Fibroblast of lung (primary cell): ENCODE measurements around the gene SGCD. TPM values are rescaled to one million over a fixed set of nuclear protein-coding genes. Genes with fewer than 3 reads are reported as not detected.

Source experiments
- DNase-seq, 2 donors: peaks; one replicate each; pipeline versions ENCODE4 v3.0.0 to v3.0.0-alpha.2; 2010; ENCODE audit warnings: low read depth in 2 of 2
- H2AFZ ChIP-seq: 2 replicates; pipeline ENCODE4 v1.5.1; 2012; ENCODE audit warnings: low read length, control low read depth, inconsistent platforms
- H3K27ac ChIP-seq: 2 replicates; pipeline ENCODE4 v1.5.1; 2011; ENCODE audit warnings: low read length, control low read depth; ENCODE audit not compliant: insufficient read depth
- H3K27me3 ChIP-seq: 2 replicates; pipeline ENCODE4 v1.5.1; 2011; ENCODE audit warnings: mild to moderate bottlenecking, low read length; ENCODE audit not compliant: control insufficient read depth, insufficient read depth
- H3K36me3 ChIP-seq: 2 replicates; pipeline ENCODE4 v1.5.1; 2011; ENCODE audit warnings: low read length; ENCODE audit not compliant: control insufficient read depth, insufficient read depth
- H3K4me1 ChIP-seq: 2 replicates; pipeline ENCODE4 v1.5.1; 2011; ENCODE audit warnings: low read length; ENCODE audit not compliant: control insufficient read depth, insufficient read depth; ENCODE audit errors: extremely low read depth
- H3K4me2 ChIP-seq: 2 replicates; pipeline ENCODE4 v1.5.1; 2011; ENCODE audit warnings: low read length, control low read depth; ENCODE audit not compliant: insufficient read depth; ENCODE audit errors: extremely low read depth
- H3K4me3 ChIP-seq, 4 experiments: fragments of 200-600 bp in 1 of 4; sonication (generic) in 1 of 4; replicated peaks in 1 of 4; 2 replicates each; pipeline ENCODE4 v1.5.1; 2011 to 2016; ENCODE audit warnings: low read length in 4 of 4, low read depth in 3 of 4, mild to moderate bottlenecking in 3 of 4, control low read depth in 2 of 4, inconsistent platforms in 1 of 4, mixed read lengths in 1 of 4; ENCODE audit not compliant: insufficient read depth in 1 of 4; ENCODE audit errors: control extremely low read depth in 1 of 4
- H3K79me2 ChIP-seq: 2 replicates; pipeline ENCODE4 v1.5.1; 2012; ENCODE audit warnings: mild to moderate bottlenecking, low read length, inconsistent platforms; ENCODE audit not compliant: control insufficient read depth, insufficient read depth
- H3K9ac ChIP-seq: 2 replicates; pipeline ENCODE4 v1.5.1; 2011; ENCODE audit warnings: mild to moderate bottlenecking, low read length, control low read depth; ENCODE audit not compliant: insufficient read depth
- H3K9me3 ChIP-seq: 2 replicates; pipeline ENCODE4 v1.5.1; 2012; ENCODE audit warnings: low read depth, low read length; ENCODE audit not compliant: control insufficient read depth, insufficient read depth
- H4K20me1 ChIP-seq: 2 replicates; pipeline ENCODE4 v1.5.1; 2011; ENCODE audit warnings: low read length; ENCODE audit not compliant: control insufficient read depth, insufficient read depth; ENCODE audit errors: extremely low read depth
- CTCF ChIP-seq, 2 donors: IDR thresholded peaks in 1 of 2; conservative IDR thresholded peaks in 1 of 2; 1 replicate in 1 of 2; 2 replicates in 1 of 2; pipeline ENCODE4 v1.5.1; 2011 to 2012; ENCODE audit warnings: low read length in 2 of 2, control low read depth in 1 of 2, inconsistent platforms in 1 of 2, low read depth in 1 of 2, mild to moderate bottlenecking in 1 of 2
- EZH2 ChIP-seq: IDR thresholded peaks from 2 replicates; pipeline ENCODE4 v1.5.1; 2012; ENCODE audit warnings: low read length, control low read depth, mild to moderate bottlenecking; ENCODE audit errors: missing control alignments
- polyA plus RNA-seq, 2 donors: library from polyadenylated mRNA; depleted of rRNA in 1 of 2; stranded (reverse) in 1 of 2; unstranded in 1 of 2; fragments of >200 nt; gene quantifications; 2 replicates each; pipeline ENCODE4 v1.2.1, GENCODE V29; 2011 to 2012; ENCODE audit warnings: missing spikeins in 1 of 2
- total RNA-seq: library from RNA; depleted of rRNA; stranded (reverse); fragments of >200 nt; gene quantifications from 2 replicates; pipeline ENCODE4 v1.2.1, GENCODE V29; 2014

Gene SGCD
- total and polyA plus RNA-seq, 2 donors (not counting 1 experiment from before 2014, with no cell fraction given) = 13.3 to 67.5 TPM

GRCh38 chr5:156459812-156460385 lies 132.9 kb downstream of the SGCD start:
- Histone ChIP-seq H3K79me2 (no peaks in the 10 kb centered on the region), H2AFZ (no peak overlapping the region), H3K9me3 (no peaks in the 10 kb centered on the region), H3K36me3 (no peaks in the 10 kb centered on the region), H4K20me1 (no peaks in the 10 kb centered on the region), H3K4me1 (no peaks in the 10 kb centered on the region), H3K27me3 (no peaks in the 10 kb centered on the region), H3K27ac (no peak overlapping the region), H3K4me2 (no peak overlapping the region), H3K4me3 (no peak overlapping the region), H3K9ac (no peak overlapping the region)
- DNase-seq = no peak
- TF ChIP-seq CTCF (conservative IDR thresholded peaks at IDR 0.05 in 1 of 2, IDR thresholded peaks at IDR 0.05 in 1 of 2; ENCODE audit: low read depth in 1 of 2, low read length in 2 of 2) = no peak
- TF ChIP-seq EZH2 = no peak

GRCh38 chr5:156460471-156460870 lies 133.5 kb downstream of the SGCD start:
- Histone ChIP-seq H3K4me1 (no peaks in the 10 kb centered on the region), H3K4me2 (no peak overlapping the region), H2AFZ (no peak overlapping the region), H3K27me3 (no peaks in the 10 kb centered on the region), H4K20me1 (no peaks in the 10 kb centered on the region), H3K9me3 (no peaks in the 10 kb centered on the region), H3K79me2 (no peaks in the 10 kb centered on the region), H3K27ac (no peak overlapping the region), H3K9ac (no peak overlapping the region), H3K36me3 (no peaks in the 10 kb centered on the region), H3K4me3 (no peak overlapping the region)
- TF ChIP-seq CTCF (conservative IDR thresholded peaks at IDR 0.05 in 1 of 2, IDR thresholded peaks at IDR 0.05 in 1 of 2; ENCODE audit: low read depth in 1 of 2, low read length in 2 of 2) (no peak), EZH2 (no peak)
- peak; percentile 42 to 59 for DNase-seq

GRCh38 chr5:156466871-156467270 lies 139.9 kb downstream of the SGCD start:
- no peak overlapping the region for H3K4me2 ChIP-seq
- H2AFZ ChIP-seq = no peak overlapping the region
- no peak for TF ChIP-seq CTCF (conservative IDR thresholded peaks at IDR 0.05 in 1 of 2, IDR thresholded peaks at IDR 0.05 in 1 of 2; ENCODE audit: low read depth in 1 of 2, low read length in 2 of 2)
- no peaks in the 10 kb centered on the region for H4K20me1 ChIP-seq
- H3K79me2 ChIP-seq = no peaks in the 10 kb centered on the region
- no peaks in the 10 kb centered on the region for H3K4me1 ChIP-seq
- H3K27me3 ChIP-seq = no peaks in the 10 kb centered on the region
- H3K27ac ChIP-seq = no peak overlapping the region
- no peak overlapping the region for H3K4me3 ChIP-seq
- no peaks in the 10 kb centered on the region for H3K36me3 ChIP-seq
- H3K9me3 ChIP-seq = no peaks in the 10 kb centered on the region
- H3K9ac ChIP-seq = no peak overlapping the region
- no peak for DNase-seq
